ENCODE results near the gene DBN1.

Gene DBN1

DNA sequence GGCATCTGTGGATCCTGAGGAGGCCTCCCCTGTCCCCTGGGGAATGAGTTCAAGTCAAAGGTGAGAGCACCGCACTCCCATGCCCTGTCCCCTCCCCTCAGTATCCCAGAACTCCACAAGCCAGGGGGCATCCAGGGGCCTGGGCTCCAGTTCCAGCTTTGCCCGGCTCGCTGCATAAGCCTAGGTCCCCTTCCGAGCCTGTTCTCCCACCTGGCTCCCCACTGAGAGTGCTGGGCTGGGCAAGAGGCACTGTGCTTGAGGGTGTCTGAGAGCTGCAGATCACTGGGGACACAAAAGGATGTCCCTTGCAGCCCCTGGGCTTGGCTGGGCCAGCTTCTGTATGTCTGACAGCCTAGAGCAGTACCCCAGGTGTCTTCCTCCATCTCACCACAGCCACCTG is 31.6 kb upstream of the DBN1 start:
- Histone ChIP-seq H3K4me1 (ENCODE audit: control insufficient read depth in 1 of 2, insufficient read depth in 2 of 2, low read length in 2 of 2) (peaks cover 0 to 21% of the 10 kb centered on the region in 2 donors), H3K9ac (ENCODE audit: low read depth in 1 of 2, low read length in 2 of 2) (no peak overlapping the region), H3K9me3 (ENCODE audit: control insufficient read depth in 1 of 2, low read length in 2 of 2) (no peaks in the 10 kb centered on the region), H3K36me3 (ENCODE audit: control insufficient read depth in 1 of 2, insufficient read depth in 2 of 2, low read length in 2 of 2) (peaks cover 0 to 3% of the 10 kb centered on the region in 2 donors), H3K27me3 (ENCODE audit: control insufficient read depth in 1 of 2, insufficient read depth in 2 of 2, low read length in 2 of 2) (no peaks in the 10 kb centered on the region), H3K4me3 (ENCODE audit: low read depth in 1 of 2, low read length in 2 of 2) (no peak overlapping the region), H3K27ac (ENCODE audit: low read depth, low read length) (no peak overlapping the region)

DNA sequence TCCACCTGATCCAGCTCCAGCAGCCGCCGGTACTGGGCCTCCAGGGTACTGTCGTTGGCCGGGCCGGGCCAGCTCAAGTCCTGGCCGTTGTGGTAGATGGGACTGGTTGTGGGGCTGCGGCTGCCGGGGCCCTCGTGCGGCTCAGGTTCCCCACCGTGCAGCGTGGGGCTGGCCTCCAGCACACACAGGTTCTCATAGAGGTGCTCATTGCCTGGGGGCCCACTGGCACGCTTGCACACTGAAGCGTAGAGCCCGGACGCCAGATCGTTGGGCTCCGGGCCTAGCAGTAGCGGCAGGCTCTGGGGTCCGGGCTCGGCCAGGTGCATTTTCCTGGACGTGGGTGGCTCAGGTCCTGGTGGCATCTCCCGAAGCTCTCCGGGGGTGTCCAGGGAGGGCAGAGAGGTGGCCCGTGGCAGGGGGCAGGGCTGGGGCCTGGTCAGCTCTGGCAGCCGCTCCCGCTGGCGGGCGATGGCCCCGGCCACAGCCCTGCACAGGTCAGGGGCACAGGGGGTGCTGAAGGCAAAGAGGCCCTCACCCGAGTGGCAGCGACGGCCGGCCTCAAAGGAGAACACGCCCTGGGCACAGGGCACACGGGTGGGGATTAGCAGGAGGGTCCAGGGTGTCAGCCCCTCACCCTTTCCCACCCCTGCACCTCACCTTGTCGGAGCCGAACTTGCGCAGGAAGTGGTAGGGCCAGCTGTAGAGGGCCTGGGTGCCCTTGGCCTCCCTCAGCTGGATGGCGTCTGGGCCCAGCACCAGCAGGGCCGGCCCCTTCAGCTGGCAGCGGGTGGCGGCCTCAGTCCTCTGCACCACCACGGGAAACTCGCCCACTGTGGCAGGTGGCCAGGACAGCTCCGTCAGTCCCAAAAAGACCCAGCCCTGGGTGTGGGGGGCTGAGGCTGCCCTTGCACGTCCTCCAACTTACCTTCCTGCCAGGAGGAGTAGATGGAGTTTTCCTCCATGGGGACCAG is 30.9 kb upstream of the DBN1 start:
- peaks cover 0 to 14% of the 10 kb centered on the region in 2 donors for H3K4me1 ChIP-seq (ENCODE audit: control insufficient read depth in 1 of 2, insufficient read depth in 2 of 2, low read length in 2 of 2)
- H3K27ac ChIP-seq (ENCODE audit: low read depth, low read length): no peak overlapping the region
- no peak overlapping the region for H3K4me3 ChIP-seq (ENCODE audit: low read depth in 1 of 2, low read length in 2 of 2)
- H3K27me3 ChIP-seq (ENCODE audit: control insufficient read depth in 1 of 2, insufficient read depth in 2 of 2, low read length in 2 of 2): no peaks in the 10 kb centered on the region
- H3K9ac ChIP-seq (ENCODE audit: low read depth in 1 of 2, low read length in 2 of 2): no peak overlapping the region
- peaks cover 0 to 3% of the 10 kb centered on the region in 2 donors for H3K36me3 ChIP-seq (ENCODE audit: control insufficient read depth in 1 of 2, insufficient read depth in 2 of 2, low read length in 2 of 2)
- H3K9me3 ChIP-seq (ENCODE audit: control insufficient read depth in 1 of 2, low read length in 2 of 2): no peaks in the 10 kb centered on the region

DNA sequence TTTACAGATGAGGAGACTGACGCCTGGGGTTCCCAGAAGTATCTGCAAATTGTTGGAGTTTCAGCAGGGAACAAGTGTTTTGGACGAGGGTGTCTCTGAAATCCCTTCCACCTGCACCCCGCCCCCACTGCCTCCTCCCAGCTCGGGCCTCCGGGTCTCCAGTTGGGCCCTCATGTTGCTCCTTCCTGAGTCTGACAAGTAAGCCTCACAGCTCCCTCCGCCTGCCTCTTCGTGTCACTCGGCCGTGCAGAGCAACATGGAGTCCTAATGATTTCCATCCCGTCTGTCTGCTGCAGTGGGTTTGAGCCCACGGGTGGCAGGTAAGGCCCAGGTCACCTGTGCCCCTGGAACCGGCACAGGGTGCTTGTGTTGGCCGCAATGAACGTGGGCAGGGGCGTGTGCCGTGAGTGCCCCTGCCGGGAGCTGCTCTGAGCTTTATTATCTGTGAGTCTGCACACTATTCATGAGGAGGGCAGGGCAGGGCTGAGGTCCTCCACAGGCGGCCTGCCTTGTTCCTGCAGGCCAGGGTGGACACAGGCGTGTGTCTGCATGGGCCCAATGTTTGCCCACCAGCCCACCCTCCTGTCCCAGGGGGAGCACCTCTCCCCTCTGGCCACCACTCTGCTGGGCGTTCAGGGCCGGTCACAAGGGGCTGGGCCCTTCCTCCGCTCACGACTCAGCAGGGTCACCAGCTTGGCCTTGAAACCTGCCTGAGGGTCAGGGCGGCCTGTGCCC is 30.1 kb upstream of the DBN1 start:
- peaks cover 3 to 4% of the 10 kb centered on the region in 2 donors for H3K27me3 ChIP-seq (ENCODE audit: control insufficient read depth in 1 of 2, insufficient read depth in 2 of 2, low read length in 2 of 2)
- peaks cover 0 to 15% of the 10 kb centered on the region in 2 donors for H3K4me1 ChIP-seq (ENCODE audit: control insufficient read depth in 1 of 2, insufficient read depth in 2 of 2, low read length in 2 of 2)
- H3K9me3 ChIP-seq (ENCODE audit: control insufficient read depth in 1 of 2, low read length in 2 of 2): no peaks in the 10 kb centered on the region
- H3K9ac ChIP-seq (ENCODE audit: low read depth in 1 of 2, low read length in 2 of 2): no peak overlapping the region
- no peak overlapping the region for H3K4me3 ChIP-seq (ENCODE audit: low read depth in 1 of 2, low read length in 2 of 2)
- H3K27ac ChIP-seq (ENCODE audit: low read depth, low read length): no peak overlapping the region
- peaks cover 0 to 3% of the 10 kb centered on the region in 2 donors for H3K36me3 ChIP-seq (ENCODE audit: control insufficient read depth in 1 of 2, insufficient read depth in 2 of 2, low read length in 2 of 2)

DNA sequence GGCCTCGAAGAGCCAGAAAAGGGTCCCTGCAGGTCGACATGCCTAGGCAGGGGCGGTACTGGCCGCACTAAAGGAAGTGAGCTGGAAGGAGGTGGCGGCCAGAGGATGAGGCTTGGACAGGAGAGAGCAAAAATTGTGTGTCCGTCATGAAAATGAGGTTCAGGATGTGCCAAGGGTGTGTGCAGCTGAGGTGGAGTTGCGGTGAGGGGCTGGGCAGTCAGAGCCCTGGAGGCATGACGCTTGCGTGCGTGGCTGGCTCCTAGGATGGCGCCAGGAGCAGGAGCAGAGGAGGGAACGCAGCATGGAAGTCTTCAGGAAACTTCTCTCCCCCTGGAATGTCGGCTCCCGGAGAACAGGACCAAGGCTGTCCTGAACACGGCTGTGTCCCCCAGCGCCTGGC is 29.5 kb upstream of the DBN1 start:
- H3K27ac ChIP-seq (ENCODE audit: low read depth, low read length): no peak overlapping the region
- H3K36me3 ChIP-seq (ENCODE audit: control insufficient read depth in 1 of 2, insufficient read depth in 2 of 2, low read length in 2 of 2): peaks cover 0 to 3% of the 10 kb centered on the region in 2 donors
- H3K27me3 ChIP-seq (ENCODE audit: control insufficient read depth in 1 of 2, insufficient read depth in 2 of 2, low read length in 2 of 2): peaks cover 8 to 10% of the 10 kb centered on the region in 2 donors
- H3K9ac ChIP-seq (ENCODE audit: low read depth in 1 of 2, low read length in 2 of 2): no peak overlapping the region
- no peaks in the 10 kb centered on the region for H3K9me3 ChIP-seq (ENCODE audit: control insufficient read depth in 1 of 2, low read length in 2 of 2)
- H3K4me1 ChIP-seq (ENCODE audit: control insufficient read depth in 1 of 2, insufficient read depth in 2 of 2, low read length in 2 of 2): peaks cover 3 to 21% of the 10 kb centered on the region in 2 donors
- no peak overlapping the region for H3K4me3 ChIP-seq (ENCODE audit: low read depth in 1 of 2, low read length in 2 of 2)

DNA sequence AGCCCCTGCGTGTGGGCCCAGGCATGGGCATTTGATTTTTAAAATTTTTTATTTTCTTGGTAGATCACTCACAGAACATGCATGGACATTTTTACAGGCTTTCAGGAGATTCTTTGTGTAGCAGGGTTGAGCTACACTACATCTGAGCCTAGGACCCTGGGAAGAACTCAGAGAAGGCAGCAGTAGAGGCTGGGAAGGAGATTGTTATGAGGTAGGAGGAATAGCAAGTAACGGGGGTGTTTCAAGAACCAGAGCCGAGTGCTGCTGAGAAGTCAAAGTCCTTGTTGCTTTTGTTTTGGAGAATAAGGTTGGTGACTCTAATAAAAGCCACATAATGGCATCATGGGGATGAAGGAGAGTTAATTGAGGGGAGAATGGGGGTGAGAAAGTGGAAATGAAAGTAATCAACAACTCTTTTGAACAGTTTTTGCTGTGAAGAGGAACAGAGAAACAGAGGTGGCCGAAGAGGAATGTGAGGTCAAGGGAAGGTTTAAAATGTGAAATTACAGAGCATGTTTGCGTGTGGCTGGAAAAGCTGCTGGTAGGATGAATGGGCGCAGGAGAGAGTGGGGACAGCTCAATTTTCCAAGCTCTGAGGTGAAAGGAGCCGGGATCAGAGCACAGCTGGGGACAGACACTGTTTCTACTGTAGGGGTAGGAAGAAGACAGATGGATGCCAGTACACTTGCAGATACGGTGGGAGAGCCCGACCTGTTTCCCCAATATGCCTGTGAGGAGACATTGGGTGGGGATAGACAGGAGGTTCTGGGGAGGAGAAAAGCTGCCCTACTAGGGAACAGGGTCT is 28.6 kb upstream of the DBN1 start:
- H3K36me3 ChIP-seq (ENCODE audit: control insufficient read depth in 1 of 2, insufficient read depth in 2 of 2, low read length in 2 of 2): peaks cover 0 to 3% of the 10 kb centered on the region in 2 donors
- no peaks in the 10 kb centered on the region for H3K9me3 ChIP-seq (ENCODE audit: control insufficient read depth in 1 of 2, low read length in 2 of 2)
- H3K9ac ChIP-seq (ENCODE audit: low read depth in 1 of 2, low read length in 2 of 2): no peak overlapping the region
- no peak overlapping the region for H3K4me3 ChIP-seq (ENCODE audit: low read depth in 1 of 2, low read length in 2 of 2)
- H3K27ac ChIP-seq (ENCODE audit: low read depth, low read length): no peak overlapping the region
- H3K27me3 ChIP-seq (ENCODE audit: control insufficient read depth in 1 of 2, insufficient read depth in 2 of 2, low read length in 2 of 2): peaks cover 8 to 10% of the 10 kb centered on the region in 2 donors
- H3K4me1 ChIP-seq (ENCODE audit: control insufficient read depth in 1 of 2, insufficient read depth in 2 of 2, low read length in 2 of 2): peaks cover 5 to 23% of the 10 kb centered on the region in 2 donors

DNA sequence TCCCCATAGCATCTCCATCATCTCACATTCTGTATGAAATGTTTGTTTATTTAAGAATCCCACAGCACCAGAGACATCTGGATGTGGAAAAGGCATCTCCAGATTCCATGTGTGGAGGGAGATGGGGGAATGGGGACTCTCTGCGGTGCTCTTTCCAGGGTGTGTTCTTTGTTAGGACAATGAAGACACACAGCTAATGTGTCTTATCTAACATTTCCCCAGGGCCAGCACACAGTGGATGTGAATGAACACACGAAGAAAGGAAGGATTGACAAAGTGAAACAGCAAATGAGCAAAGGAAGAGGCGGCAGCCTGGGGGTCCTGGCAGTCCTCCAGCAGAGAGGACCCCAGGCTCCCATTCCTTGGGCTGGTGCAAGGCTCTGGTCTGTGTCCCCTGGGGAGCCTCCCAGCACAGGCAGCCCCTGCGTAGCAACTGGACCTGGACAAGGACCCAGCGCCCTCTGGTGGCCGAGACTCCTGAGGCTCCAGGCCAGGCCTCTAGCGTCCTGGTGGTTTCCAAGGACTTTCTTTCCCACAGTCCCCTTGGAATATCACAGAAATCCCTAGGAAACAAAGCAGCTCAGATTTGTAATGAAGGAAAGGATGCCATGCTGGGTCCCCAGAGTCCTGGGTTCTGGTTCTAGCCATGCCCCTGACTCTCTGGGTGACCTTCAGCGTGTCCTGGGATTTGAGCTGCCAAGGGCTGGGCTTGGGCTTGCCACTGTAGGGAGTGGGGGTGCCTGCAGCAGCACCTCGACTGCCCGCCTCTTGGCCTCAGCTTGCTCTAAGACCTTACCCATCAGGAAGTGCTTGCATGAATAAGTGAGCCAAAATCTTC is 27.5 kb upstream of the DBN1 start:
- peaks cover 0 to 3% of the 10 kb centered on the region in 2 donors for H3K36me3 ChIP-seq (ENCODE audit: control insufficient read depth in 1 of 2, insufficient read depth in 2 of 2, low read length in 2 of 2)
- H3K27ac ChIP-seq (ENCODE audit: low read depth, low read length): no peak overlapping the region
- no peaks in the 10 kb centered on the region for H3K9me3 ChIP-seq (ENCODE audit: control insufficient read depth in 1 of 2, low read length in 2 of 2)
- no peak overlapping the region for H3K9ac ChIP-seq (ENCODE audit: low read depth in 1 of 2, low read length in 2 of 2)
- H3K4me1 ChIP-seq (ENCODE audit: control insufficient read depth in 1 of 2, insufficient read depth in 2 of 2, low read length in 2 of 2): peaks cover 5 to 31% of the 10 kb centered on the region in 2 donors
- H3K27me3 ChIP-seq (ENCODE audit: control insufficient read depth in 1 of 2, insufficient read depth in 2 of 2, low read length in 2 of 2): peaks cover 8 to 10% of the 10 kb centered on the region in 2 donors
- H3K4me3 ChIP-seq (ENCODE audit: low read depth in 1 of 2, low read length in 2 of 2): no peak overlapping the region

DNA sequence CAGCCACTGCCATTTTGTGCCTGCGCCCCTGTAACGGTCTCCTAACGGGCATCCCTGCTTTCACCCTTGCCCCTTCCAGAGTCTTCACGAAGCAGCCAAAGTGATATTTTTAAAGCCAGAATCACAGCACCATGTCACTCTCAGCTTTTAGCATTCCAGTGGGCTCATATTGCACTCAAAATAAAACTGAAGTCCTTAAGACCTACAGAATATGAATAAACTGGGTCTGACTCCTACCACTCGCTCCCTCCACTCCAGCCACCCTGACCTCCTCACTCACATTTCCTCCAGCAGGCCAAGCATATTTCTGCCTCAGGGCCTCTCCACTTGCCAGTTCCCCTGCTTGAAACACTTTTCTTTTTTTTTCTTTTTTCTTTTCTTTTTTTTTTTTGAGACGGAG is 26.4 kb upstream of the DBN1 start:
- Histone ChIP-seq H3K9me3 (ENCODE audit: control insufficient read depth in 1 of 2, low read length in 2 of 2) (no peaks in the 10 kb centered on the region), H3K4me1 (ENCODE audit: control insufficient read depth in 1 of 2, insufficient read depth in 2 of 2, low read length in 2 of 2) (peaks cover 11 to 40% of the 10 kb centered on the region in 2 donors), H3K4me3 (ENCODE audit: low read depth in 1 of 2, low read length in 2 of 2) (no peak overlapping the region), H3K27ac (ENCODE audit: low read depth, low read length) (no peak overlapping the region), H3K27me3 (ENCODE audit: control insufficient read depth in 1 of 2, insufficient read depth in 2 of 2, low read length in 2 of 2) (peaks cover 8 to 10% of the 10 kb centered on the region in 2 donors), H3K9ac (ENCODE audit: low read depth in 1 of 2, low read length in 2 of 2) (no peak overlapping the region), H3K36me3 (ENCODE audit: control insufficient read depth in 1 of 2, insufficient read depth in 2 of 2, low read length in 2 of 2) (peaks cover 0 to 3% of the 10 kb centered on the region in 2 donors)

DNA sequence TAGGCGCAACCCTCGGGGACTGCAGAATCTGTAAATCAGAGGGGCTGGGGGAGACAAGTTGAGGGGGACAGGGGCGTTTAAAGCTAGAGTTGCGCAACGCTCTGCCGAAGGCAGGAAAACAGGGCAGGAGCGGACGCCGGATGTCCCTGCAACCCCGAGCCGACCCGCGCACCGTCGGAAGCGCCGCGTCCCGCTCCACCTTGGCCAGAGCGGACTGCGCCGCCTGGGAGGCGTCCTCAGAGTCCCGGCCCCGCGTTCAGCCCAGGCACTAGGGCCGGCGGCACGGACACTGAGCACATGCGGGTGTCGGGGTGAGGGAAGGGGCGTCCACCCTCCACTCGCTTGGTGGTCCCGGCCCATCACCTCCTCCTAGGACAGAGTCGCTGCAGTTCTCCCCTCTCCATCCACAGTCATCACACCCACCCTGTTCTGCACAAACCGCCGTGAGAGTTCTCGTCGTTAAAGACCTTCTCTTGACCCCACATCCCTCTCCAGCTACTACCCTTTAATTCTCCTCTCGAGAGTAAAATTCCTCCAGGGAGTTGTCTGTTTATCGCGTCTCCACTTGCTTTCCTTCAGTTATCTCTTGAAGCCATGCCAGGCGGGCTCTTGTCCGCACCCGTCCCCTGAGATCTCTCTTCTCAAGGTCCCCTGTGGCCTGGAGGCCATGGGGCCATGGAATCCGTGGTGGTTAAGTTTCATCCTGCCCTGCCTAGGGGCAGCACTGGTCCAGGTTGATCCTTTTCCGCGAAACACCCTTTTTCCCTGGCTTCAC is 24.8 kb upstream of the DBN1 start:
- H3K4me1 ChIP-seq (ENCODE audit: control insufficient read depth in 1 of 2, insufficient read depth in 2 of 2, low read length in 2 of 2): peaks cover 12 to 50% of the 10 kb centered on the region in 2 donors
- no peak overlapping the region for H3K27ac ChIP-seq (ENCODE audit: low read depth, low read length)
- peak overlapping the region; percentile 38 to 46 for H3K9ac ChIP-seq (ENCODE audit: low read depth in 1 of 2, low read length in 2 of 2)
- no peaks in the 10 kb centered on the region for H3K36me3 ChIP-seq (ENCODE audit: control insufficient read depth in 1 of 2, insufficient read depth in 2 of 2, low read length in 2 of 2)
- peaks cover 8 to 10% of the 10 kb centered on the region in 2 donors for H3K27me3 ChIP-seq (ENCODE audit: control insufficient read depth in 1 of 2, insufficient read depth in 2 of 2, low read length in 2 of 2)
- H3K9me3 ChIP-seq (ENCODE audit: control insufficient read depth in 1 of 2, low read length in 2 of 2): no peaks in the 10 kb centered on the region
- H3K4me3 ChIP-seq (ENCODE audit: low read depth in 1 of 2, low read length in 2 of 2): peak overlapping the region; percentile 72 to 77
